HFF-Myc (cell line): Measurements from ENCODE around the gene PPIL6.

ENCODE experiments used
- DNase-seq: peaks from one replicate; pipeline ENCODE4 v3.0.0-alpha.2; 2011; ENCODE audit warnings: low read depth; ENCODE audit errors: extremely low read depth
- H3K4me3 ChIP-seq: replicated peaks from 2 replicates; pipeline ENCODE4 v1.5.1; 2011; ENCODE audit warnings: low read depth, mild to moderate bottlenecking, control low read depth, low read length
- CTCF ChIP-seq: IDR thresholded peaks from 2 replicates; pipeline ENCODE4 v1.5.1; 2012; ENCODE audit warnings: mild to moderate bottlenecking, low read depth, low read length, control low read depth; ENCODE audit errors: missing control alignments

The PPIL6 gene

GRCh38 chr6:109475625-109476024 is 35.2 kb upstream of the PPIL6 start:
- no peak overlapping the region for H3K4me3 ChIP-seq
- TF ChIP-seq CTCF = no peak
- no peak for DNase-seq

GRCh38 chr6:109474995-109475394 is 34.6 kb upstream of the PPIL6 start:
- no peak for TF ChIP-seq CTCF
- no peak overlapping the region for H3K4me3 ChIP-seq
- no peak for DNase-seq

GRCh38 chr6:109473120-109473519 is 32.7 kb upstream of the PPIL6 start:
- no peak overlapping the region for H3K4me3 ChIP-seq
- DNase-seq = no peak
- TF ChIP-seq CTCF = no peak

DNA sequence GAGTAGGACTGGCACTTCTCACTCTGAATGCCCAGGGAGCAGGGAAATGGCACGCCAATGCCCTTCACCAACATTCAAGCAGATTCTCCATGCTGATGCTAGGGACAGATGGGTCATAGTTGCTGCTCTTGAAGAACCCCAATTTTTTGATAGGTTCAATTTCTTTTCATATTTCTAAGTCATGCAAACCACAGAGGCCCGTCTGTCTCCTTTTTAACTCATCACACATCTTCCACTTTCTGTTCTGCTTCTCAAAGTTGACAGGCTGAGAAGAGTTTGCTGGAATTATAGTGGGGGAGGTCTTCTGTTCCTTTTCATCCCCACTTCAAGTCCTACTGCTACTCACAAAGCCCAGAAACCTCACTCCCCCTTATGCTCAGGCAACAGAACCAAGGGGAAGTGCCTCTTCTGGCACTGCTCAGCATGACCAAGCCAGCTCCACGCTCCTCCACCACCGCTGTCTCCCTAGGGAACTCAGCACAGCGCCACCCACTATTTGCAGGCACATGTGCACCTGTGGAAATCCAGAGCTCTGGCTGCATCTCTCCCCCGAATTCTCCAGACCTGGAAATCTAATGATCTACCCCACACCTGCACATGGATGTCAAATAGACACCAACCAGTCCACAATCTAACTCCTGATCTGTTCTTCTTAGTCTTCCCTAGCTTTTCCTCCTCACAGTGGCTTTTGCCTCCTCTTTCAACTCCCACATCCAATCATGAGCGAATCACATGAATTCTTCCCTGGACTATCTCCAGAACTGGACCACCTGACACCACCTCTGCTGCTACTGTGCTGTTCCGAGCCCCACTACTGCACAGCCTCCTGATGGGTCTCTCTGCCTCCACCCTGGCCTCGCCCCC is 31.9 kb upstream of the PPIL6 start:
- DNase-seq = no peak
- H3K4me3 ChIP-seq = no peak overlapping the region
- no peak for TF ChIP-seq CTCF

- no peak for DNase-seq
- no peak for TF ChIP-seq CTCF
- H3K4me3 ChIP-seq = no peak overlapping the region
These were observed 30.8 kb upstream of the PPIL6 start for GRCh38 chr6:109471105-109471810.

- no peak for TF ChIP-seq CTCF
- H3K4me3 ChIP-seq = no peak overlapping the region
- no peak for DNase-seq
These were observed 29.3 kb upstream of the PPIL6 start for GRCh38 chr6:109469591-109470189.
